HG02610 (cell line): Measurements from ENCODE around the gene FEZF2.

Experiments used
- ATAC-seq: cut with Tn5 transposase; IDR thresholded peaks from one replicate; pipeline ENCODE4 v1.9.1; 2021; ENCODE audit warnings: mild to moderate bottlenecking, moderate library complexity; ENCODE audit not compliant: unreplicated experiment

The FEZF2 gene

GRCh38 chr3:62373714-62374333 is 474 bp upstream of the FEZF2 start:
- ATAC-seq = no peak

DNA sequence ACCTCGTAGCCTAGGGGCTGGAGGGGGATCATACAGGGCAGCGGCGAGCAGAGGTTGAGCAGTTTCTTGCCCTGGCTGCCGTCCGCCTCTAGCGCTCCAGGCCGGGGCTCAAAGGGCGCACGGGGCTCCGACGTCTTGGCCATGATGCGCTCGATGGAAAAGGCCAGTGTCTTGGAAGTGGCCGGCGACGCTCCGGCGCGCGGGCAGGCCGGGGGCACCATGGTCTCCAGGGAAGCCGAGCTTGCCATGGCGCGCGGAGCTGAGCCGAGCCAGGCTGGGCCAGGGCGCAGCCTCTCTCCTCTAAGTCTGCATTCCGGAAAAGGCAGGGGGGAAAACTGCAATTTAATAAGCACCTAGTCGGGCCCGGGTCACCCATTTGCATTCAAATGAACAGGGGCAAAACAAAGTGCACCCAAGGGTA is 719 bp downstream of the FEZF2 start:
- ATAC-seq = no peak

GRCh38 chr3:62371720-62372591 is 1.4 kb downstream of the FEZF2 start:
- no peak for ATAC-seq

DNA sequence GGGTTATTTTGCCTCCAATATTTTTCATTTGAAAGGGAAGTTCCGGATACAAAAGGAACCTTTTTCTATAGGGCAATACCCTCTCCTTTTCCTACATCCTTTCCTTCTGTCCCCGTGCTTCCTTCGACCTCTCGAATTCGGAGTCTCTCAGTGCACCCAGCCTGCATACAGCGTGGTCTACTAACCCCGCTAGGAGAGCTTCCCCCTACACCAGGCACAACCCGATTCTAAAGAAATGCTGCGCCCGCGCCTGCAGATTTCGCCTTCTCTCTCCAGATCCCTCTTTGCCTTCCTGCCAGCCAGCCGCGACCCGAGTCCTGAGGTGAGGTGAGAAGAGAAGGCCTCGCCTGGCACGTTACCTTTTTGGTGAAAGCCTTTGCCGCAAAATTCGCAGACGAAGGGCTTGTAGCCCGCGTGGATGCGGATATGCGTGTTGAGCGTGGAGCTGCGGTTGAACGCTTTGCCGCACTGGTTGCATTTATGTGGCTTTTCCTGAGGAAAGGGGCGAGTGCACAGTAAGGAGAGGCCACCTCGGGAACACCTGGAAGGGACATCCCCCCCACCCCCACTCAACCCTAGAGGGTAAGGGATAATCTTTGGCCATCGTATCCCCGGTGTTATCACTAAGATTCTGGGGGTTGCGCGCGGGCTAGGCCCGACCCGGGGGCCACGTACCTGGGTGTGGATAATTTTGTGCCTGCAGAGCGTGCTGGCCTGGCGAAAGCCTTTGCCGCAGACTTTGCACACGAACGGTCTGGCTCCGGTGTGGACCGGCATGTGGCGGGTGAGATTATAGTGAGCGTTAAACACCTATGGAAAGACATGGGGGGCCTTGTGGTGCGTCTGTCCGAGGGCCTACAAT is 2.3 kb downstream of the FEZF2 start:
- ATAC-seq = no peak

DNA sequence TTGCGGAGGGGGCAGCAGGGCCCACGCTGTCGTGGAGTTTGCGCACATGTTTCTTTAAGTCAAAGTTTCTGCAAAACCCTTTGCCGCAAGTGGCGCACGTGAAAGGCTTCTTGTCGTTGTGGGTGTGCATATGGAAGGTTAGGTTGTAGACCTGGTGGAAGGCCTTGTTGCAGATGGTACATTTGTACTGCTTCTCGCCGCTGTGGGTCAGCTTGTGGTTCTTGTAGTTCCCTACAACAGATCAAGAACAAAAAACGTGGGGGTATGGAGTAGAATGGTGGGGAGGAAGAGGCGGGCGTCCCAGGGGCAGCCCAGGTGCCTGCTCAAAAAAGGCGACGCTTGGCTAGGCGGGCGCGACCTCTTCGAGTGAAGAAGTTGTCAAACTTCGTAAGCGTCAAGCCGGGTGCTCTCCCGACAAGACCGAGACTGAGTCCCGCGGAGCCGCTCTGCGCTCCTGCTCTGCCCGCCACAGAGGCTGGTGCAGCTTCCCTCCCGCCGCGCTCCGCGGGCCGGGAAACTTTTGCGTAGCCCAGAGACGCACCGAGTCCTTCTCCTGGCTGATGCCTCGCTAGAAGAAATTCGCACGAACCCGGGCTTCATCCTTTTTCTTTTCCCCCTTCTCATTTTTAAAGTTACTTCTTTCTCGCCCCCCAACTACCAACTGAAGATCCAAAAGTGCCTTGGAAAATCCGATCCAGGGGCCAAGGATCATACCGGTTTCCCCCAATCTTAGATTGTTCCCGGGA is 3.1 kb downstream of the FEZF2 start:
- ATAC-seq = no peak

GRCh38 chr3:62369476-62369743 is 3.9 kb downstream of the FEZF2 start:
- ATAC-seq = no peak

- ATAC-seq = no peak
Measured at GRCh38 chr3:62368705-62369475, 4.5 kb downstream of the FEZF2 start.

GRCh38 chr3:62368290-62368704 is 5.1 kb downstream of the FEZF2 start:
- ATAC-seq = no peak

DNA sequence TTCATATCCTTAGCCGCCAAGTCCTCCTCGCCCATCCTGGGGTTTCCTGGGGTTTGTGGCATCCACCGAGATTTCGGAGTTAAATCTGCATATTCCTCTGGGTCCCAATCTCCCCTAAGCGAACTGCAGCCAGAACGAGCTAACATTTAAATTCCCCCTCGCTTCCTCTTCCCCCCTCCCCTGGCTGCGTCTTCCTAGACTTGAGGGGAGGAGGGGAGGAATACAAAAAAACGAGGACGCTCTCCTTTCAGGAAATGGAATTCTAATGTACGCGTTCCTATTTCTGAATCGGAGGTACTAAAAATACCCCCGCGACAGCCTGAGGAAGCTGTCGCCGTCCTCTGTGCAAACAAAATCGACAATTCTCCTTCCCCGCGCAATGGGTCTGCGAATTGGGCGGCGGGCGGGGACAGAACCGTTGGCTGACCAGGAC is 5.6 kb downstream of the FEZF2 start:
- no peak for ATAC-seq

- ATAC-seq = no peak
Measured at GRCh38 chr3:62366126-62366484, 7.2 kb downstream of the FEZF2 start.

- no peak for ATAC-seq
Measured at GRCh38 chr3:62365391-62366125, 7.8 kb downstream of the FEZF2 start.

GRCh38 chr3:62364191-62364590 is 9.2 kb downstream of the FEZF2 start:
- ATAC-seq = no peak

GRCh38 chr3:62363275-62363674 is 10.1 kb downstream of the FEZF2 start:
- ATAC-seq = no peak

GRCh38 chr3:62361824-62362223 is 11.5 kb downstream of the FEZF2 start:
- no peak for ATAC-seq

DNA sequence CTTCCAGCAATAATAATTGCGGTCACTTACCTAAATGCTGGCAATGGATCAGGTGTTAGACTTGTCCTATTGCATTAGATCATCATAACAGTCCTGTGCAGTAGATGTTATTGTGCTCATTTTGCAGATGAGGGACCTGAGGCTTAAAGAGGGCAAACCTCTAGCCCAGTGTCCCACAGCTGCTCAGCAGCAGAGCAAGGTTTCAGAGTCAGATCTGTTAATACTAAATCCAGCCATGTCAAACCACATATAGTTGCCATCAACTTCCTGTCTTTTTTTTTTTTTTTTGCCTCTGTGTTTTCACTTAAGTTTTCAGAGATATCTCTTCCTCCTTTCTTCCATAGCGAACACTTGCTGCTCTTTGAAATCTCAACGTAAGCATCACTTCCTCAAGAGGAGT is 12.1 kb downstream of the FEZF2 start:
- no peak for ATAC-seq

DNA sequence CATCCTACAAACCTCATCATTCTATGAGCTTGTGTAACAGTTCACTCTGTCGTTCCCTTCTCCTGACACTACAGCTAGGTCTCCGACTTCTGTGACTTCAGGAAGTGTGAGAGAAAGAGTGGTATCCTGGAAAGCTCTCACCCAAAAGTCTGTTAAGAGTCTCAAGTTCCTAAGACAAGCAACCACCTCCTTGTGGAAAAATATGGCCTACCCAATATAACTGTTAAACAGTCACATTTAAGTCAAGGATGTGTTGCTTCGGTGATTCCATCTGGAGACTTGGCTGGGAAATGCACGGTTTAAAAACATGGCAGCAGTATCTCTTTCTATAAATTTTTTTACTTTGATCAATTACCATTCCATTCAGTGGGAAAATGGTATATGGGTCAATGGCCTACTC is 13.8 kb downstream of the FEZF2 start:
- no peak for ATAC-seq

- ATAC-seq = no peak
Measured at GRCh38 chr3:62356356-62356755, 17.0 kb downstream of the FEZF2 start.

- no peak for ATAC-seq
Measured at GRCh38 chr3:62355703-62356102, 17.6 kb downstream of the FEZF2 start.

DNA sequence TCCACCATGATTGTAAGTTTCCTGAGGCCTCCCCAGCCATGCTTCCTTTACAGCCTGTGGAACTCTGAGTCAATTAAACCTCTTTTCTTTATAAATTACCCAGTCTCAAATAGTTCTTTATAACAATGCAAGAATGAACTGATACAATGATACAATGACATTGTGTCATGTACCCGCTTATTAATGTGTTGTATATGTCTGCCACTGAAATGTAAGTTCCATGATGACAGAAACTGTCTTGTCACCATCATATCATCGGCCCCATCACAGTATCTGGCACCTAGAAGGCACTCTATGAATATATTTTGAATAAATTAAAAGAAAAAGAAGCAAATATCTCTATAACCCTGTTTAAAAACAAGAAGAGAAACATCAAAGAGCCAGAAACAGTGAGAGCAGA is 29.6 kb downstream of the FEZF2 start:
- no peak for ATAC-seq

- ATAC-seq = no peak
Measured at GRCh38 chr3:62335196-62335595, 38.2 kb downstream of the FEZF2 start.
